HEK293T (cell line): ENCODE data around the gene GATB.

ENCODE experiments used
- FOXA1 ChIP-seq: fragments of 450-650 bp; IDR thresholded peaks from 2 replicates; pipeline ENCODE4 v1.6.1; 2016; ENCODE audit warnings: mild to moderate bottlenecking
- FOXM1 ChIP-seq: fragments of 450-650 bp; IDR thresholded peaks from 2 replicates; pipeline ENCODE4 v1.6.1; 2017; ENCODE audit warnings: mild to moderate bottlenecking, borderline replicate concordance
- SP1 ChIP-seq: fragments of 450-650 bp; IDR thresholded peaks from 2 replicates; pipeline ENCODE4 v1.6.1; 2017

- TF ChIP-seq FOXA1 (no peak), SP1 (no peak), FOXM1 (no peak)
Measured at GRCh38 chr4:151664289-151664688, 96.5 kb downstream of the GATB start.
